Left renal cortex interstitium (tissue), 4 donors: ENCODE measurements around the gene CD300LB. TPM values are rescaled to one million over a fixed set of nuclear protein-coding genes. Genes with fewer than 3 reads are reported as not detected.
A peak's percentile ranks its signal among the peaks of the same experiment; 100 is the strongest.
"Not testable (repeated sequence)": the region's sequence is repeated elsewhere in the genome, so short reads cannot be mapped to it uniquely, and the experiment has no call there.

ENCODE experiments used
- DNase-seq, 4 donors: peaks; one replicate each; pipeline ENCODE4 v3.0.0-alpha.2; 2013; ENCODE audit warnings: low read depth in 4 of 4, low spot score in 2 of 4, missing footprints in 1 of 4
- polyA plus RNA-seq, 4 donors: library from polyadenylated mRNA; unstranded; fragments of 120-200 nt; gene quantifications; one replicate each; pipeline ENCODE4 v1.2.1, GENCODE V29; 2013; ENCODE audit not compliant: insufficient read length in 4 of 4

CD300LB gene
- polyA plus RNA-seq, 4 donors, result 0.08 to 0.26 (median 0.14) TPM

GRCh38 chr17:74502861-74503260 is 28.4 kb downstream of the CD300LB start:
- DNase-seq, result no peak

DNA sequence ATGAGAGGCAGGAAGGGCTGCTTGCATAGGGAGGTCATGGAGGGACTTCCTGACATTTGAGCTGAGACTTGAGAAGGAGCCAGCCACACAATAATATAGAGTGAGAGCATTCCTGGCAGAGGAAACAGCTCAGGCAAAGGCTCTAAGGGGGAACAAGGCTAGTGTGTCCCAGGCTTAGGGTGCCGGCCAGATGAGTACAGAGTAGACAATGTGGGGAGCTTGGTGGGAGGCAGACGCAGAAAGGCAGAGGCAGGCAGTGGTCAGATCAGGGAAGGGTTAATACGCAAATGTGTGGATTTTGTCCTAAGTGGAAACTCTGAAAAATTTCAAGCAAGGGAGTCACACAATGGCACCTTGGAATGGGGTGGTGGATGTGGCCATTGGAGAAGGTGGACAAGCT is 31.3 kb downstream of the CD300LB start:
- no peak for DNase-seq

DNA sequence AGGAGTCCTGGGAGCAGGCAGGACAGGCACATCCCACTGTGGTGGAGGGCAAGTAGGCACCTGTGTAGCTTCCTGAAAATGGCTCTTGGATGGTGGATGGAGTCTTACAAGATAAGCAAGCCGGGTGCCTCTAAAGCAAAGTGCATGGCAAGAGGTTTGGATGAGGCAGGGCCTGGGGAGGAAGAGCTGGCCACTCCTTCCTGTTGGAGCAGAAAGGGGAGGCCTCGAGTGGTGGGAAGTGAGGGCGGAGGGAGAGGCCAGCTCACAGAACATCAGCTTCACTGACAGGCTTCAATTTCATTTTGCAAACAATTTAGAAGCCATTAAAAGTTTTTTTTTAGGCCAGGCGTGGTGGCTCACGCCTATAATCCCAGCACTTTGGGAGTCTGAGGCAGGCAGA is 33.8 kb downstream of the CD300LB start:
- DNase-seq, result no peak

DNA sequence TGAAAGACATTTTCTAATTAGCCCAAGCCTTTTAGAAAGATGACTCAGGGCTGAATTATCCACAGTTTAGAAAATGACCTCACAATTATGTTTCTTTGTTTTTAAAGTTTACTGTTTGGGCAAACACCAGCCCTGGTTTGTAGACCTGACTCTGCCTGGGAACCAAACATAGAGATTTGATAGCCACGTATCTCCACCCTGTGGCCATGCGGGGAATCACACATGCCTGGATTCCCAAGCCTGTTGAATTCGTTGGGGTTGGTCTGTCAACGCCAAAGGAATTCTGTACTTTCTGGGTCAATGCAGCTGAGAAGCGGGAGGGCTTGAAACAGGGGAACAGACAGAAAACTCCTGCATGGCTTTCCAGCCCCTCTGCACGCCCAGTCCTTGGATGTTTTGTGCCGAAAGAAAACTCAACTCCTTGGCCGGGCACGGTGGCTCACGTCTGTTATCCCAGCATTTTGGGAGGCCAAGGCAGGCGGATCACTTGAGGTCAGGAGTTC is 37.9 kb downstream of the CD300LB start:
- DNase-seq, result peak in 2 of 4 donors; percentile 35 to 69

DNA sequence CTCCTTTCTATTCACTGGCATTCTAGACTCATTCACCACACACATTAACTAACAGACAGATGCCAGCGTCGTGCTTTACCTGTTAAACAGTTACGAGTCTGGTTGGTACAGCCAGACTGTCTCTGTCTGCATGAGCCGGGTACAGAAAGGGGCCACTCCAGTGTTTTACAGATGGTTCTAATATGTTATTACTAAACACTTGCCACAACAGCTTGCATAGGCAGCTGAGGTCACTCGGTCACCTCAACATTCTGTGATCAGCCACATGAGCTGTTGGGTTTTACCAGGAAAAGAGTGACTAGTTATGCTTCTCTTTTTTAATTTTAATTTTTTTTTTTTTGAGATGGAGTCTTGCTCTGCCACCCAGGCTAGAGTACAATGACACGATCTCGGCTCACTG is 39.6 kb downstream of the CD300LB start:
- no peak for DNase-seq

GRCh38 chr17:74490716-74491115 is 40.6 kb downstream of the CD300LB start:
- no peak for DNase-seq

DNA sequence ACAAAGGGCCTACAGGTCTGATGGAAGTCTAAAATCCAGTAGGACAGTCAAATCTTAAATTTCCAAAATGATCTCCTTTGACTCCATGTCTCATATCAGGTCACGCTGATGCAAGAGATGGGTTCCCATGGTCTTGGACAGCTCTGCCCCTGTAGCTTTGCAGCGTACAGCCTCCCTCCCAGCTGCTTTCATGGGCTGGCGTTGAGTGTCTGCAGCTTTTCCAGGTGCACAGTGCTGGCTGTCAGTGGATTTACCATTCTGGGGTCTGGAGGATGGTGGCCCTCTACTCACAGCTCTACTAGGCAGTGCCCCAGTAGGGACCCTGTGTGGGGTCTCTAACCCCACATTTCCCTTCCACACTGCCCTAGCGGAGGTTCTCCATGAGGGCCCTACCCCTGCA is 43.0 kb downstream of the CD300LB start:
- not testable (repeated sequence) for DNase-seq

DNA sequence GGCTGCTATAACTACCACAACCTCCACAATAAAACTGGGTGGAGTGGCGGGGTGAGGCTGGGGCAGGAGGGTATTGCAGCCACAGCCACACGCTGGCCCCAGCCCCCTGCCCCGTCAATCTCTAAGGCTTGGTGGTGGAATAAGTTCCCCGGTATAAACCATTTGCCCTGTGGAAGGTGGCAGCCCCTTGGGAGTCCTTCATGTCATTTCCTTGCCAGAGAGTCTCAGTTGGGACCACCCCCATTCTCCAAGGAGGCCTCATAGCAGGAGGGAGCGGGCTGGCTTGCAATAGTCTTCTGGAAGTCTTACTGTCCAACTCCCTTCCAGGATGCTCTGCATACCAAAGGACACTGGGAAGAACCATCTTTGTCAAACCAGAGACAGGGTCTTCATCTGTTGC is 45.4 kb downstream of the CD300LB start:
- DNase-seq, result no peak

DNA sequence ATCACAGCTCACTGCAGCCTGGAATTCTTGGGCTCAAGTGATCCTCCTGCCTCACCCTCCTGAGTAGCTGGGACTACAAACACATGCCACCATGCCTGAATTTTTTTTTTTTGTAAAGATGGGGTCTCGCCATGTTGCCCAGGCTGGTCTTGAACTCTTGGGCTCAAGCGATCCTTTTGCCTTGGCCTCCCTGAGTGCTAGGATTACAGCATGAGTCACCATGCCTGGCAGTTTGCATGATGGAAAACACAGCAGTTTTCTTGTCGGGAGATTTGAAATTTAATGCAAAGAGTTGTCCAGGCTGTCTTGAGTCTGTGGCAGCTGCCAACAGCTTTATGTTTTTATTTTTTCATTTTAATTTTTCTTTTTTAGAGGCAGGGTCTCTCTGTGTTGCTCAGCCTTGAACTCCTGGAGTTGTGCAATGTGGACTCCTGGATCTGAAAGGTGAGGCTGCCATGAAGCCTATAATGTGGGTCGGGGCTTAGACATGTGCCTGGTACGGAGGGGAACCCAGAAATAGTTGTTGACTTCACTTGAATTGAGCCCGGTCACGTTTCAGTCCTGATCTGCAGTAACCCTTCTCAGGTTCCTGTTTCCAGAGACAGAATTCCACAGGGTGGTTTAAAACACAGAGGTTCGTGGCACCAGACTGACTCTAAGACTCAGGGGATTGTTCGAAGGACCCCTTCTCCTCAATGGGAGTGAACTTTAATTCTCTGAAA is 46.1 kb downstream of the CD300LB start:
- DNase-seq, result no peak

DNA sequence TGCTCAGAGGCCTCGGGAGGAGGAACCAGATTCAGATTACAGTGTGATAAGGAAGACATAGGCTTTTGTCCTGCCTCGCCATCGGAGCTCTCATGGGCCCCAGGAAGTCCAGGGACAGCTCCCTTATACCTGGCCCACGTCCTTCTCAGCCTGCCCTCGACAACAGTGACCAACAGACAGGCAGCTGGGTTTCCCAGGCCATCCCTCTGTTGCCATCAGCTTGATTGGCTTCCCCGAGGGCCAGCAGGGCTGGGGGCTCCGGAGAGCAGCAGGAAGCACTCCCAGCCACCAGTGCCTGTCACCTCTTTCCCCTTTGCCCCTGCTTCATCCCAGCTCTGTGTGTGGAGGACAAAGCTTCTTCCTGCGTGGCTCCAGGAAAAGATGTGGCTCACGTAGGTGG is 47.2 kb downstream of the CD300LB start:
- DNase-seq, result no peak

GRCh38 chr17:74481621-74482020 is 49.7 kb downstream of the CD300LB start:
- DNase-seq, result no peak

GRCh38 chr17:74480290-74480689 is 51.0 kb downstream of the CD300LB start:
- no peak for DNase-seq

DNA sequence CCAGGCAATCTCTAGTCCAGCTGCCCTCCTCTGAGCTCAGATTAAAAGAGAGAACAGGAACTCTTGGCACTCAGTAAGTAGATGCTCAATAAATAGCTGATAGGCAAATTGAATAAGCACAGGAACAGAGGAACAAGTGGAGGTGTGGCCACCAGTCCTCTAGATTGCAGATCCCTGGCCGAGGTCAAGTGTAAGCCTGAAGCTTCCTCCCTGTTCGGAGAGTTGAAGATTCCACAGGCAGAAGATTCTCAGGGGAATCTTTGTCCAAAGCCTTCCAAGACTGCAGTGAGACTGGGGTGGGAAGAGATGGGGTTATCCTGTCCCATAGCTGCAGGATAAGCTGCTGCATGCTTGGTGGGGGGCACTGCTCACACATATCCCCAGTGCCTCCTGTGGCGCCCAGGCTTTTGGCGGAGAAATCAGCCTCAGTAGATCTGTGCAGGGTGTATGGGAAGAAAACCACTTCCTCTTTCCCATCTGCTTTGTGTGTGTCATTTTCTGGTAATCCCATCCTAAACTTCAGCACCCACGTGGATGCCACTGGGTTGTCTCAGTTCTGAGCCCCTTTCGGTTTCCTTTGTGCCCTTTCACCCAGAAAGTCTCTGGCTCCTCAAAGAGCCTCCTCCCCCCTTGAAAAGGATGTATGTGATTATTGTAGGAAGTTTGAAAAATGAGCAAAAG is 52.7 kb downstream of the CD300LB start:
- no peak for DNase-seq

DNA sequence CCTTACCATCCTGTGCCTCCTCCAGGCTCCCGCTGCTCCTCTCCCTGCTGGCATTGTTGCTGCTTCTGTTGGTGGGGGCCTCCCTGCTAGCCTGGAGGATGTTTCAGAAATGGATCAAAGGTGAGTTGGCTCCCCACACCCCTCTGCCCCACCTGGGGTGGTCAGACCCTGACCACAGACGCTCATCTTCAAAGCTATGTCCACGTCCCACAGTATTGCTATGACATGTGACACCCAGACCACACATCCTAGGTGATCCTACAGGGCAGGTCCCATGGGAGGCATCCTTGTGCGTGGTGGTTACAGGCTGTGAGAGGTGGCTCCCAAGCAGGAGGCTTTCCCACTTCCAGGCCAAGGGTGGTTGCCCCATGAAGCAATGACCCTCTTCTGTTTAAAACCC is 53.9 kb downstream of the CD300LB start:
- DNase-seq, result no peak

GRCh38 chr17:74475189-74475588 is 56.1 kb downstream of the CD300LB start:
- no peak for DNase-seq

- no peak for DNase-seq
These were observed 57.1 kb downstream of the CD300LB start for GRCh38 chr17:74474043-74474792.

DNA sequence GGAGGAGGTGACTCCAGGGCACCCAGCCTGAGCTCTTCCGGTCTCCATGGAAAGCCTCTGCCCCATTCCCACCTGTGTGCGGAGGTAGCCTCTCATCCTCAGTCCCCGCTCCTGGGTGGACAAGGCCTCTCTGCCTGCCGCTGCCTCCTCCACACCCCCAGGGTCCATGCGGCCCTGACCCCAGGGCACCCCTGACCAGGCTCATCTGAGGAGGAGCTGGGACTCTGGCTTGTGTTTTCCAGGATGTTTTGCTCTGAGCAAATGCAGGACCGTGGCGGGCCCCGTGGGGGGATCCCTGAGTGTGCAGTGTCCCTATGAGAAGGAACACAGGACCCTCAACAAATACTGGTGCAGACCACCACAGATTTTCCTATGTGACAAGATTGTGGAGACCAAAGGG is 58.0 kb downstream of the CD300LB start:
- DNase-seq, result no peak

DNA sequence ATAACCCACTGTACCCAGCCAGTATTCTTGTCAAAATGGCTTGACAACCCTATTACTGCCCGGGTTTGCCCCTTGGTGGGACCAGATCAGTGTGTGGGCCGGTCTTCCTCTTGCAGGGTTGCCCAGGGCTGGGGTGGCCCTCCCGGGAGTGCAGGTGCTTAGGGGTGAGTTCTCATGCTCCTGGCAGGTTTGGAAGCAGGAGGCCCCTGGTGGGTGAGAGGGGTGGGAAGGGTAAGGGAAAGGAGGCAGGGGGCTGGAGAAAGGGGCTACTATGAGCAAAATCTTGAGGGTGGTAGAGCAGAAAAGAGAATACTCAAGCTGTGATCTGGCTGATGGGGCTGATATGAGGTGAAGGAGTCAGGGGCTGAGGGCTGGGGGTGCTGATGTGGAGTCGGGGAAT is 58.4 kb downstream of the CD300LB start:
- no peak for DNase-seq

- no peak for DNase-seq
These were observed 59.9 kb downstream of the CD300LB start for GRCh38 chr17:74471341-74471740.
